ENCODE data around the gene IL27RA. TPM values are rescaled to one million over a fixed set of nuclear protein-coding genes. Genes with fewer than 3 reads are reported as not detected.
"Not testable (repeated sequence)": the region's sequence is repeated elsewhere in the genome, so short reads cannot be mapped to it uniquely, and the experiment has no call there.

The IL27RA gene
- total RNA-seq, 1 donor from 2014 or later = 5.3 TPM

DNA sequence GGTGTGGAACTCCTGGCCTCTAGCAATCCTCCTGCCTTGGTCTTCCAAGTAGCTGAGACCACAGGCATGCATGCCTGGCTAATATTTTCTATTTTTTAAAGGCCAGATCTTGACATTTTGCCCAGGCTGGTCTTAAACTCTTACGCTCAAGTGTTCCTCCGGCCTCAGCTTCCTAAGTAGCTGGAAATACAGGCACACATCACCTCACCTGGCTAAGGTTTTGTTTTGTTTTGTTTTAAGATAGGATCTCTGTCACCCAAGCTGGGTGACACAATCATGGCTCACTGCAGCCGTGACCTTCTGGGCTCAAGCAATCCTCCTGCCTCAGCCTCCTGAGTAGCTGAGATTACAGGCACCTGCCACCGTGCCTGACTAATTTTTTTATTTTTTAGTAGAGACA, 9.1 kb upstream of the IL27RA start:
- intact Hi-C loops (cut with DNase I) = no loop called here
- DNase-seq (no peak), ATAC-seq (ENCODE audit: poor library complexity) (no peak)

DNA sequence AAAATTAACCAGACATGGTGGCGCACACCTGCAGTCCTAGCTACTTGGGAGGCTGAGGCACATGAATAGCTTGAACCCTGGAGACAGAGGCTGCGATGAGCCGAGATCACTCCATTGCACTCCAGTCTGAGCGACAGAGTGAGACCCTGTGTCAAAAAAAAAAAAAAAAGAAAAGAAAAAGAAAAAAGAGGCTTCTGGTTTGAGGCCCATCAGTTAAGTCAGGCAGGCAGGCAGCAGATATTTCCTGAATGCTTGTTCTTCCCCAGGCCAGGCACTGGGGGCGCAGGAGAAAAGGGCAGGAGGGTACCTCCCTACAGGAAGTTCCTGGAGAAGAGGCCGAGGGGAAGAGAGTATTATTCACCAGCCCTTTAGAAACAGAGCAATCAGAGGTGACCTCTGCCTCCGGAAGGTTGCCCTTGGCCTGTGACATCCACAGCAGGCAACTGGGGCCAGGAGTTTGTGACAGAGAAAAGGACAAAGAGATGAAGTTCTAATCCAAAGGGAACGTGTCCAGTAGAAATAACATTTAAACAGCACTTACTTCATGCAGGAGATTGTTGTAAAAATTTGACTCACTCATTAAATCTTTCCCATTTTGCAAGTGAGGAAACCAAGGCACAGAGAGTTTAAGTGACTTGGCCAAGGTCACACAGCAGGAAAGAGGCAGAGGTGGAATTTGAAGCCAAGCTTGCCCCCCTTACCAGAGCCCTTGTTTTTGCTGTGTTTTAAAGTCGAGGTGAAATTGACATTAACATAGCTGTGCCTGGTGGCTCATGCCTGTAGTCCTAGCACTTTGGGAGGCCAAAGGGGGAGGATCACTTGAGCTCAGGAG, 7.9 kb upstream of the IL27RA start:
- DNase-seq (peak; percentile 45), ATAC-seq (ENCODE audit: poor library complexity) (peak; percentile 73)
- intact Hi-C loops (cut with DNase I) = no loop called here

- ATAC-seq (ENCODE audit: poor library complexity); DNase-seq; intact Hi-C loops (cut with DNase I): not testable (repeated sequence)
Measured at GRCh38 chr19:14026652-14027192, 4.8 kb upstream of the IL27RA start.

- DNase-seq = no peak
- intact Hi-C loops (cut with DNase I) = no loop called here
- ATAC-seq (ENCODE audit: poor library complexity) = no peak
Measured at GRCh38 chr19:14027856-14028450, 3.6 kb upstream of the IL27RA start, which contains the start of gene RLN3. Gene RLN3 (plus strand): TSS chr19:14028148. CDS start chr19:14028205, 57 bp downstream.

- ATAC-seq (ENCODE audit: poor library complexity) = no peak
Measured at GRCh38 chr19:14028901-14029300, 2.7 kb upstream of the IL27RA start.

DNA sequence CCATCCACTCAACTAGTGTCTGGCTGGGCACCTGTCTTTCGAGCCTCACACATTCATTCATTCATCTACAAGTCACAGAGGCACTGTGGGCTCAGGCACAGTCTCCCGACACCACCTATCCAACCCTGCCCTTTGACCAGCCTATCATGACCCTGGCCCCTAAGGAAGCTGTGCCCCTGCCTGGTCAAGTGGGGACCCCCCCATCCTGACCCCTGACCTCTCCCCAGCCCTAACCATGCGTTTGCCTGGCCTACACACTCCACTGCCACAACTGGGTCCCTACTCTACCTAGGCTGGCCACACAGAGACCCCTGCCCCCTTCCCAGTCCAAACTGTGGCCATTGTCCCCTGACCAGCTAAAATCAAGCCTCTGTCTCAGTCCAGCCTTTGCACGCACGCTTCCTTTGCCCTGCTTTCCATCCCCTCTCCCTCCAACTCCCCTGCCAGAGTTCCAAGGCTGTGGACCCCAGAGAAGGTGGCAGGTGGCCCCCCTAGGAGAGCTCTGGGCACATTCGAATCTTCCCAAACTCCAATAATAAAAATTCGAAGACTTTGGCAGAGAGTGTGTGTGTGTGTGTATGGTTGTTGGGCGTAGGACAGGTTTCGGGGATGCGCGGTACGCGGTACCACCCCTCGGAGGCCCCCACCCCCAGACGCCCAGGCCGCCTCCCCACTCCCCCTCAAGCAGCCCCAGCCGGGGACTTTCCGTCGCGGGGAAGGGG, 404 bp upstream of the IL27RA start:
- DNase-seq = no peak
- intact Hi-C loops (cut with DNase I) = no loop called here
- no peak for ATAC-seq (ENCODE audit: poor library complexity)

More at GRCh38 chr19:14028901-14029300, 2.7 kb upstream of the IL27RA start:
- DNase-seq = no peak
- intact Hi-C loops (cut with DNase I) = no loop called here

- DNase-seq = no peak
- no peak for ATAC-seq (ENCODE audit: poor library complexity)
- intact Hi-C loops (cut with DNase I) = no loop called here
Measured at GRCh38 chr19:14033946-14034345, 2.4 kb downstream of the IL27RA start.

- ATAC-seq (ENCODE audit: poor library complexity); DNase-seq; intact Hi-C loops (cut with DNase I): not testable (repeated sequence)
Measured at GRCh38 chr19:14035159-14035558, 3.6 kb downstream of the IL27RA start.

- no peak for DNase-seq
- no peak for ATAC-seq (ENCODE audit: poor library complexity)
- intact Hi-C loops (cut with DNase I) = no loop called here
Measured at GRCh38 chr19:14035706-14036105, 4.1 kb downstream of the IL27RA start.

GRCh38 chr19:14039181-14039580, 7.6 kb downstream of the IL27RA start:
- no peak for DNase-seq
- ATAC-seq (ENCODE audit: poor library complexity) = no peak
- intact Hi-C loops (cut with DNase I) = no loop called here

DNA sequence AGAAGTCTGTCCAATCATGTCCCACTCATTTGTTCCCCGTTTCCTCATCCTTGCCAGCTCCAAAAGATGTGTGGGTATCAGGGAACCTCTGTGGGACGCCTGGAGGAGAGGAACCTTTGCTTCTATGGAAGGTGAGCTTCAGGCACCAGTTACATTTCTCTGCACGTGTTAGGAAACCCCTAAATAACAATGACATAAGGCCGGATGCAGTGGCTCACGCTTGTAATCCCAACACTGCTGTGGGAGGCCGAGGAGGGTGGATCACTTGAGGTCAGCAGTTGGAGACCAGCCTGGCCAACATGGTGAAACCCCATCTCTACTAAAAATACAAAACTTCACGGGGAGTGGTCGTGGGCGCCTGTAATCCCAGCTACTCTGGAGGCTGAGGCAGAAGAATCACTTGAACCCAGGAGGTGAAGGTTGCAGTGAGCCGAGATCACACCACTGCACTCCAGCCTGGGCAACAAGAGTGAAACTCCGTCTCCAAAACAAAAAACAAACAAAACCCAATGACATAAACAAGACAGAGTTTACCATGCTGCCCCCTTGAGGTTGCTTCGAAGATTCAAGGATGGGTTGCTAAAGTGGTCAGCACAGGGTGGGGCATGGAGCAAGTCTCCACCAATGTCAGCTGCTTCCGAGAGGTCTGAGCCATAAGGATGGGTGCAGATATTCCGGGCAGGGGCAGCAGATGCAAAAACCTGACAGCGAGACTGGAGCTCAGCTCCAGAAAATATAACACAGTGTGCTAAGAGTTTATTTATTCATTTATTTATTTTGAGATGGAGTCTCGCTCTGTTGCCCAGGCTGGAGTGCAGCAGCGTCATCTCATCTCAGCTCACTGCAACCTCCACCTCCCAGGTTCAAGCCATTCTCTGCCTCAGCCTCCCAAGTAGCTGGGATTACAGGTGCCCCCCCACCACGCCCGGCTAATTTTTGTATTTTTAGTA, 11.4 kb downstream of the IL27RA start:
- peak; percentile 87 for ATAC-seq (ENCODE audit: poor library complexity)
- peak; percentile 45 for DNase-seq
- intact Hi-C loops (cut with DNase I) = not testable (repeated sequence)

- ATAC-seq (ENCODE audit: poor library complexity); DNase-seq; intact Hi-C loops (cut with DNase I): not testable (repeated sequence)
Measured at GRCh38 chr19:14047866-14048265, 16.3 kb downstream of the IL27RA start.

GRCh38 chr19:14048443-14049153, 17.0 kb downstream of the IL27RA start:
- intact Hi-C loops (cut with DNase I) = no loop called here
- DNase-seq = peak; percentile 79
- peak; percentile 77 for ATAC-seq (ENCODE audit: poor library complexity)

GRCh38 chr19:14050512-14050911, 18.9 kb downstream of the IL27RA start:
- intact Hi-C loops (cut with DNase I) = no loop called here

GRCh38 chr19:14050961-14051360, 19.4 kb downstream of the IL27RA start:
- DNase-seq; intact Hi-C loops (cut with DNase I); ATAC-seq (ENCODE audit: poor library complexity): not testable (repeated sequence)

More at GRCh38 chr19:14050512-14050911, 18.9 kb downstream of the IL27RA start:
- ATAC-seq (ENCODE audit: poor library complexity) (no peak), DNase-seq (no peak)

- intact Hi-C loops (cut with DNase I) = no loop called here
- ATAC-seq (ENCODE audit: poor library complexity) (no peak), DNase-seq (no peak)
Measured at GRCh38 chr19:14051980-14052379, 20.4 kb downstream of the IL27RA start.

DNA sequence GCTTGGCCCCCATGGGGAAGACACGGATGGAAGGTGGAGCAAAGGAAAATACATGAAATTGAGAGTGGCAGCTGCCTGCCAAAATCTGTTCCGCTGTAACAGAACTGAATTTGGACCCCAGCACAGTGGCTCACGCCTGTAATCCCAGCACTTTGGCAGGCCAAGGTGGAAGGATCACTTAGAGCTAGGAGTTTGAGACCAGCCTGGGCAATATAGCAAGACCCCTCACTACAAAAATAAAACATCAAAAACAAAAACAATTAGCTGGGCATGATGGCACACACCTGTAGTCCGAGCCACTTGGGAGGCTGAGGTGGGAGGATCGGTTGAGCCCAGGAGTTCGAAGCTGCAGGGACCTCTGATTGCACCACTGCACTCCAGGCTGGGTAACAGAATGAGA, 20.9 kb downstream of the IL27RA start:
- DNase-seq (no peak), ATAC-seq (ENCODE audit: poor library complexity) (no peak)
- intact Hi-C loops (cut with DNase I) = no loop called here
